HL-60/S4 (cell line): ENCODE results near the gene ELK3.

Experiments
- in situ Hi-C: fragments of 300-500 bp; cut with MboI; formaldehyde crosslinking; loops from 2 replicates; pipeline ENCODE4 v1.14.3; 2022; ENCODE audit warnings: low sequenced_read_pairs

The ELK3 gene

DNA sequence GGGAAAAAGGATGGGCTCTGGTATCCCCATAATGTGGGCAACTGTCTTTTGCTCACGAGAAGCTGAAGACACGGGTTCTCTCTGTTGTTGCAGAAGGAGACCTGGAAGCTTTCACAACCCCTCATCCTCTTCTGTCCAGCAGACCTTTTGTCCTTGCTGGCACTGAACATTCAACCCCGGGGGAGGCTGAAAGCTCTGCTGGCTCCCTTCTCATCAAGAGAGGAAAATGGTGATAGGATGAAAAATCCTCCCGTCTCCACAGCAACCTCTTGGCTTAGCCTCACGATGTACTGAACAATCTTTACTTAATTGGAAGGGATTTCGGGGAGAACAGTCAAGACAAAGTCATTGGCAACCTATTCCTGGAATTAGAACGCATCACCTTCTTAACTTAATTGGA lies 39.0 kb downstream of the ELK3 start:
- in situ Hi-C loops, result no loop called here

GRCh38 chr12:96233939-96234461 lies 39.8 kb downstream of the ELK3 start:
- in situ Hi-C loops, result no loop called here

DNA sequence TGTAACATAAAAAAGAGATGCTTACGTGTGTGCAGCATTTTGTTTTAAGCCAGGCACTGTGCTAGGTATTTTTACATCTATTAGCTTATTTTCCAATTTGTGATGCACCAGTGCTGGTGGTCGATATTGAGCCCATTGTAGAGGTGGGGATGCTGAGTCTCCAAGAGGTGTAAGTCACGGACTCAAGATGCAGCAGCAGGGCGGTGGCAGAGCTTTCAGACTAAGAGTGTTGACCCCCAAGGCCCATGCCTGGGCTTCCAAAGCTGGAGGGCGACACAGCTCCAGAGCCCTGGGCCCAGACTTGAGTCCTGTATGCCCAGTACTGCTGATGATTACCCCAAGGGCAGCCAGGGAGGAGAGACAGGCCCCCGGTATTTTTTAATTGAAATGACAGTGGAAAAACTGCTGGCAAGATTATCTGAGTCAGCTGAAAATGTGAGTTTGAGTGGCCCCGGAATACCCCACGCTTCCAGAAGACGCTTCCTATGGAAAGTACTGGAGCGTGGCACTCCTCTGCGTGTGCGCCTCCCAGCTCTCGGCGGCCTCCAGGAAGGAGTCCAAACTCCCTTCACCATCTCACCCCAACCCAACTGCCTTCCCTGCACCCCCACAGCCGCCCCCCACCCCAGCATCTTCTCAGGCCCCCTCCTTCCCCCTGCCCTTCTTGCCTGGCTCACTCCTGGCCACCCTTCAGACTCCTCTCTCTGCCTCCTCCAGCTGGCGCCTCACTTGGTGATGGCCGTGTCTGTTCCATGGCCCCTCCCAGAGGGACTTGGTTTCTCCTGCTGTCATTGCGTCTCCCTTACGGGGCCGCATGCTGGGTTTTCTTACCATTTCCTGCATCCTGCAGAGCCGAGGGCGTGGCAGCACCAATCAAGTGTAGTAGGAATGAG lies 40.7 kb downstream of the ELK3 start:
- in situ Hi-C loops, result no loop called here

- in situ Hi-C loops, result no loop called here
Measured at GRCh38 chr12:96235484-96235826, 41.3 kb downstream of the ELK3 start.

DNA sequence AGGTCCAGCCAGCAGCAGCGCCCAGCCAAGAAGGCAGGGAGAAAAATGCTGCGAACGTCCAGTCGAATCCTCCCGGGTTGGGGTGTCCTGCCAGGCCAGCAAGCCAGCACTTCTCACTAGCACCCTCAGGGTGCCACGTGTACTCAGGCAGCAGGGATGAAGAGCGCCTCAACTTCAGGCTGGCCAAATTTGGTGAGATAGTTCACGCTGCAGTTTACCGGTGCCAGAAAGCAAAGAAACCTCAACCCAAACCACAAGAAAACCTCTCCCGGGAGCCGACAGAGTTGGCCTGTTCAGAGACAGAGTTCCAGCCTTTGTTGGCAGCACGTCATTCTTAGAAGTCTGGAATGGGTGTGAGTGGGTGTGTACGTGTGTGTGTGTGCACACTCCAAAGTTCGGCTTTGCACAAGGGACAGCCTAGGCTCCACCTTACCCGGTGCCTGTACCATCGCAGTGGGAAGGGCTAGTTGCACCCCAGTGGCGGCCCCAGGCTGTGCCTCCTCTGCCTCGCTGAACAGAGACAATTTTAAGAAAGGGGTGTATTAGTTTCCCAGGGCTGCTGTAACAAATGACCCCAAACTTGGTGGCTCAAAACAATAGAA lies 42.1 kb downstream of the ELK3 start:
- in situ Hi-C loops, result no loop called here

DNA sequence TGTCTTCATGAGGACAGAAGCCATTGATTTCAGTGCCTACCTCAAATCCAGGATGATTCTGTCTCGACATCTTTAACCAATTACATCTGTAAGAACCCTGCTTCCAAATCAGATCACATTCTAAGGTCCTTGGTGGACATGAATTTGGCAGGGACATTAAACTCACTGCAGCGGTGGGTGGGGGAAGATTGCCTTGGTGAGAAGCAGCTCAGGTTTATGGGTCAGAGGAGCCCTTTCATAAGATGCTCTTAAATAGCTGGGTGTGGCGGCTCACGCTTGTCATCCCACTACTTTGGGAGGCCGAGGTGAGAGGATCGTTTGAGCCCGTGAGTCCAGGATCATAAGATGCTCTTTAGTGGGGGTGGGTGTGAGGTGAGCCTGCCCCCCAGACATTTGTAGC lies 42.9 kb downstream of the ELK3 start:
- in situ Hi-C loops, result no loop called here

GRCh38 chr12:96237465-96238077 lies 43.4 kb downstream of the ELK3 start:
- in situ Hi-C loops, result no loop called here

DNA sequence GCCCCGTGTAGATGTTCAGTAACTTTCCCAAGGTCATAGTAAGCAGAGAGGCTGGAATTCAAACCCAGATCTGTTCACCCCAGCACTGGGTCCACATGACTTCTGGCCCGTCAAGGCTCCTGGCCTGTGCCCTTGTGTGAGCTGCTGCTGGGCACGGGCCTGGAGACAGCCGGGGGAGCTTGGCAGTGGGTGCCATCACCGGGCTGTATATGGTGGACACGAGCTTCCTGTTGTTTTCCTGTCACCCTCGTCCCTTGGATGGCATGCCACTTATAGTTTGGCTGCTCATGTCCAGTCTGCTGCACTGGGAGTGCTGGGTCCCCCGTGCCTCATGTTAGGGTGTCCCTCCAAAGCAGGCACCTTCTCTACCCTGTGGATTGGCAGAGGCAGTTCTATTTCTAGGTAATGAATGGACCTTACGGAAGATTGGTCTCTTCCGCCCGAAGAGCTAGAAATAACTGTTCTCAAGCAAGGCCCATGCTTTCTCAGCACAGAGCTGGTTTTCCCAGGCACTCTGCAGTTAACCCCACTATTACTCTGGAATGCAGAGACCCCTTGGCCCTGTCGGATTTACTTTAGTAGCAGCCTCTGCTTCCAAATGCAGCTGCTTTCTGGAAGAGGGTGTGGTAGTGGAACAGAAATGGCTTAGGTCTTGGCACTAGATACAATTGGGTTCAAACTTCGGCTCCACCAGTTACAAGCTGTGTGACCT lies 44.3 kb downstream of the ELK3 start:
- in situ Hi-C loops, result no loop called here

DNA sequence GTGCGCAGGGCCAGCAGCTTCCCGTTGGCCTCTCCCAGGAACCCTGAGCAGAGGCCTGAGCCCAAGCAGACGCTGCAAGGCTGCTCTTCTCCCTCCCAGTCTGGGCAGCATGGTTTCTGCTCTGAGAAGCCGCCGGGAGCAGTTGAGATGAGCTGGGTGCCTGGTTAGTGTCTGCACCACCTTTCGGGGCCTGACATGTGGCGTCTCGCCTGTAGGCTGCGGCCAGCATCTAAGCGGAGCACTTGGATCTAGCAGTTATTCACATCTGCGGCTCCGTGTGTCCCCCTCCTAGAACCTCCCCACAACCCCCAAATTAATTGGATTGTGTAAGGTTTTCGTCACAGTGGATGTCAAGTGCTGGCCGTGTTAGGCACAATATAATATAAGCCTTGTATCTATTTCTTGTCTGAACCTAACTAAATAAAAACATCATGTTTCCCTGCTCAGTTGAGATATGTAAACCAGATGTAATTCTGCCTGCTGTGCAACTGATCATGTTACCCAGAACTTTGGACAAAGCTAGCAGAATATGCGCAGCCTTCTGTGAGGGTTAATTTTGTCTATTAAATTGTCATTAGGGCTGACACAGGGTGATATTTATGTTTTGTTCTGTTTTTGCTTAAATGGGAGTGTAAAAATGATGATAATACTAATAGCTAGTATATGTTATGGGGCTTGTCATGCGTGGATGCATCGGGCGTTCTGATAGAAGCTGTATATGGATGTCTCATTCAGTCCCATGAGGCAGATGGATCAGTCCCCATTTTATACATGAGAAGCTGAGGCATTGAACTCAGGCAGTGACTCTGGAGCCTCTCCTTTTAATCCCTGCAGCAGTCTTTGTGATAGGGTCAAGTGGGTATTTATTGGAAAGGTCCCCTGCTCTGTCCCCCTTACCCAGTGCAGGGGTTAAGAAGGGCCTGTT lies 45.8 kb downstream of the ELK3 start:
- in situ Hi-C loops, result no loop called here

GRCh38 chr12:96240656-96241055 lies 46.5 kb downstream of the ELK3 start:
- in situ Hi-C loops, result no loop called here

DNA sequence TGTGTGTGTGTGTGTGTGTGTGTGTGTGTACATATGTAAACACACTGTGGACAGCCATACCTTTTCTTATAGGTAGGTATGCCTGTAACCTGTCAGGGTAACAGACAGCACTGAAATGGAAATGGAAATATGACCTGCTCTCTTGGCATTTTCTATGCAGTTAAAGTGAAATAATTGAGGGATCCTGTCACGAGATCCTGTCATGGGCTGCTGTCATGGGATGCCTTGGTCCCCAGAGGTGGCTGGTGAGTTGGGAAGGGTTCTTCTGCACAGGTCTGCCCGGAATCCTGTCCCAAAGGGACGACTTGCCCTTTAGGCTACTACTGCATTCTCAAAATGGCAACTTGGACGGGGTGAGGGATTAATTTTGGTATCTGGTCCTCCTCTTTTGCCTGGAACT lies 47.3 kb downstream of the ELK3 start:
- in situ Hi-C loops, result no loop called here

DNA sequence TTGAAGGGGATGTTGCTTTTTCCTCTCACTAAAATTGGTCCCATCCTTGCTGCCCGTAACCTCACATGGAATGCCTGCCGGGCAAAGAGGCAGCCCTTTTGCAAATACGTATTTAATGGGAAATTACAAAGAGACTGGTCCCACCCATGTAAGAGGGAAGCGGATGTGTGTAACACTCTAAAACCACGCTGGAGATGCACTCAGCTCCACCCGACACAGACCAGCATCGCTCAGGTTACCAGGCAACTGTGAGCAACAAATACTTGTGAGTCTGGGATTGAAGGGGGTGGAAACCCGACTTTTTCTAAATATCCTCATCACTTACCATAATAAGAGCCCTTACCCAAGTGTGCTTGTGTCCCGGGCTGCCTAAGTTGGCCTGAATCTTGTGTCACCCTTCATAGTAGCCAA lies 47.7 kb downstream of the ELK3 start:
- in situ Hi-C loops, result no loop called here

DNA sequence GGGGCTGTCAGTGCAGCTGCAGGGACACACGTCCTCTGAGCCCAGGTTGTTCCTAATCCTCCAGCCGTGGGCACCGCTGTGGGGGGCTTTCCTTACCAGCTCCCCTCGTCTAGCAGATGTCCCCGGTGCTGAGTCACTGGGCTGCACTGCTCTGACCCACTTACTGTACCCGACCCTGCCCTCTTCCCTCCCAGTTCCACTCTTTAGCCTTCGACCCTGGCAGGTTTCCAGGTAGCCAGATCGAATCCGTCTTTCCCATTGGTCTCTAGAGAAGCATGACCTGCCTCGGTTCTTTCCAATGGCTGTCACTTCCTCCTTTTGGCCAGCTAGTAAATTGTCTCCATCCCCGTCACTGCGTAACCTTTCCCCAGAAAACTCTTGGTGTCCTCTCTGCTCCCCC lies 48.4 kb downstream of the ELK3 start:
- in situ Hi-C loops, result no loop called here

DNA sequence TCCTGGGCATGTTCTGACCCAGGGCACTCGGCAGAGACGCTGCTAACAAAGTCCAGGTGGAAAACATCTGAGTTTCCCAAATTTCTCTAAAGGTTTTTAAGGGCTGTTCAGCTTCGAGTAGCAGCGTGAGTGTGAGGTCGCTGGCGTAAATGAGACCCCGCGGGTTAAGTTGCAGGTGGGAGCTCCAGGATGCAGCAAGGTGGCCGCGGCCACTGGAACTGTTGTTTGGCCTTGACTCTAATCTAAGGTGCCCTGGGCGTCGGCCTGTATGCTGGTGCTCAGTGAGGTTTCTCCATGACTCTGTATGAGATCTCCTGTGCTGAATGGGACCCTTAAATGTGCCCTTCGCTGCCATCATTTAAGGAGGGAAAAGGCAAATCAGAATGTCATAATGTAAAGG lies 50.7 kb downstream of the ELK3 start:
- in situ Hi-C loops, result no loop called here

- in situ Hi-C loops, result no loop called here
Measured at GRCh38 chr12:96246926-96247505, 52.8 kb downstream of the ELK3 start.

- in situ Hi-C loops, result no loop called here
Measured at GRCh38 chr12:96247563-96247962, 53.4 kb downstream of the ELK3 start.

GRCh38 chr12:96248136-96248931 lies 54.2 kb downstream of the ELK3 start:
- in situ Hi-C loops, result no loop called here

DNA sequence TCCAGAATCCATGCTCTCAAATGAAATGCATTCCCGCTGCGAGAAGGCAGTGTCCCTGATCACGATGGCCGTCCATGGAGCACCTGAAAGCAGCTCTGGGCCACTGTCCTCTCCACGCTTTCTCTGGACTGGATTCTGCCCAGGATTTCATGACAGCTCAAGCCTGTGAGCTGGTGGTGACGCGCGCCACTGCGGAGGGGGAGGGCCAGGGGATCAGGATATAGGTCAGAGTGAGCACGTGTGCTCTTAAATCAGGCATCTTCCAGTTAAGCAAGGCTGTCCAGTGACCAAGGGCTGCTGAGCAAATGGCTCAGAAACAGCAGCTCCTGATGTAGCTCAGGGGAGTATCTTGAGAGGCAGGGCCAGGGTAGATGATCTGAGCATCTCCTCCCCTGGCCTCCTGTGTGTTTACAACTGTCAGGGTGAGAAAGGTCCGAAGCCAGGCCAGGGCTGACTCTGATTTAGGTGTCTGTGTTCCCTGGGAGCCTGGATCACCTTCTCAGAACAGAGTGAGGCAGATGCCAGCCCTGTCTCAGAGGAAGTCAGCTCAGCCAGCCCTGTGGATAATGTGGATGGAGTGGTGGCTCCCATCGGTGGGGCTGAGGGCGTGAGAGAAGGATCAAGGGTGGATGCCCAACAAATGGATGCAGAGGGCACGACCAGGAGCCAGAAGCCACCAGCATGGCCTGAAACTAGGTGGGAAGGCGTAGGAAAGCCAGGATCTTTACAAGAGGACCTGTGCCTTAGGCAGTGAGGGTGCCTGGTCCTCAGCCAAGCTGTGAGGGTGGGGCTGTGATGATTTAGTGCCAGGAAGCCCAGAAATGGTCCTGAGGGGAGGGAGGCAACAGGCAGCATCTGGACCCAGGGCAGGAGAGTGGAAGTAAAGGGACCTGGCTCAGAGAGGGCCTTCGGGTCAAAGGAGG lies 55.3 kb downstream of the ELK3 start:
- in situ Hi-C loops, result no loop called here
